T-cell (primary cell): ENCODE data around the gene ABCA13. TPM values are rescaled to one million over a fixed set of nuclear protein-coding genes. Genes with fewer than 3 reads are reported as not detected.

ENCODE experiments used
- ATAC-seq, 4 experiments: fragments of 200-7000 bp in 3 of 4; fragments of 150-1000 bp in 1 of 4; cut with Tn5 transposase; replicated peaks in 1 of 4; 1 replicate in 3 of 4; 2 replicates in 1 of 4; pipeline ENCODE4 v1.10.0; 2021; ENCODE audit warnings: moderate library complexity in 3 of 4, mild to moderate bottlenecking in 2 of 4, moderate number of reproducible peaks in 1 of 4
- CTCF ChIA-PET, 2 donors: fragments of 300-600 bp; sonication (Branson Sonifier 250); formaldehyde crosslinking; loops; one replicate each; lab custom pipeline; 2022; ENCODE audit warnings: antibody characterized with exemption in 2 of 2; lab: Charles Lee
- POLR2A ChIA-PET, 2 donors: fragments of 300-600 bp; sonication (Branson Sonifier 250); formaldehyde crosslinking; loops; one replicate each; lab custom pipeline; 2022; ENCODE audit warnings: antibody characterized with exemption in 2 of 2; lab: Charles Lee
- DNase-seq, 35 experiments: peaks; one replicate each; pipeline versions ENCODE4 v3.0.0 to v3.0.0-alpha.2; 2013 to 2023
- H3K27ac ChIP-seq: one replicate; pipeline ENCODE4 v1.5.1; 2013; ENCODE audit warnings: low read length
- H3K27me3 ChIP-seq, 2 experiments: replicated peaks in 1 of 2; 1 replicate in 1 of 2; 2 replicates in 1 of 2; pipeline versions ENCODE4 v1.6.1 to v1.7.0; 2013; ENCODE audit warnings: low read length in 1 of 2, mixed read lengths in 1 of 2; ENCODE audit not compliant: control insufficient read depth in 2 of 2, insufficient read depth in 2 of 2; ENCODE audit errors: extremely low read depth in 1 of 2
- H3K36me3 ChIP-seq, 2 donors: 1 replicate in 1 of 2; 2 replicates in 1 of 2; pipeline versions ENCODE4 v1.6.1 to v1.7.0; 2013; ENCODE audit warnings: low read length in 1 of 2; ENCODE audit not compliant: control insufficient read depth in 2 of 2, insufficient read depth in 1 of 2; ENCODE audit errors: extremely low read depth in 1 of 2
- H3K4me1 ChIP-seq, 2 experiments: 1 replicate in 1 of 2; 2 replicates in 1 of 2; pipeline versions ENCODE4 v1.6.1 to v1.7.0; 2013; ENCODE audit warnings: low read length in 2 of 2, mixed read lengths in 1 of 2; ENCODE audit not compliant: insufficient read depth in 2 of 2, control insufficient read depth in 1 of 2; ENCODE audit errors: extremely low read depth in 1 of 2
- H3K4me3 ChIP-seq, 2 donors: 1 replicate in 1 of 2; 2 replicates in 1 of 2; pipeline versions ENCODE4 v1.5.1 to v1.7.0; 2013; ENCODE audit warnings: mild to moderate bottlenecking in 2 of 2, low read length in 1 of 2, moderate library complexity in 1 of 2; ENCODE audit not compliant: control insufficient read depth in 1 of 2; ENCODE audit errors: extremely low read depth in 1 of 2
- H3K9me3 ChIP-seq: 2 replicates; pipeline ENCODE4 v1.7.0; 2013
- H3K27ac Mint-ChIP-seq, 2 donors: one replicate each; pipeline ENCODE4 v1.8.0; 2020 to 2021; ENCODE audit warnings: mild to moderate bottlenecking in 2 of 2, mixed read lengths in 2 of 2
- H3K27me3 Mint-ChIP-seq, 2 donors: one replicate each; pipeline ENCODE4 v1.8.0; 2021 to 2022; ENCODE audit warnings: mixed read lengths in 2 of 2
- H3K36me3 Mint-ChIP-seq: one replicate; pipeline ENCODE4 v1.8.0; 2021; ENCODE audit warnings: mixed read lengths
- H3K4me1 Mint-ChIP-seq, 3 donors: one replicate each; pipeline ENCODE4 v1.8.0; 2020 to 2022; ENCODE audit warnings: mixed read lengths in 3 of 3, mild to moderate bottlenecking in 1 of 3
- H3K4me3 Mint-ChIP-seq, 3 donors: one replicate each; pipeline ENCODE4 v1.8.0; 2020 to 2022; ENCODE audit warnings: mild to moderate bottlenecking in 3 of 3, mixed read lengths in 3 of 3, moderate library complexity in 3 of 3
- H3K9me3 Mint-ChIP-seq, 3 donors: one replicate each; pipeline ENCODE4 v1.8.0; 2020 to 2022; ENCODE audit warnings: mixed read lengths in 3 of 3
- WGBS: methylation state at CpG from one replicate; pipeline ENCODE4 v1.1.5; 2013; ENCODE audit warnings: missing lambda C conversion rate; ENCODE audit not compliant: insufficient coverage; 5-methylcytosine and 5-hydroxymethylcytosine counted together
- total RNA-seq, 35 experiments: library from RNA in 6 of 35; stranded (reverse) in 6 of 35; fragments of 120-200 nt in 1 of 35; gene quantifications; one replicate each; pipeline versions ENCODE4 v1.2.1 to v1.2.4 and lab custom pipeline; 2013 to 2026

Gene ABCA13
- total RNA-seq, 5 donors from 2014 or later (not counting 1 experiment from before 2014, with no cell fraction given) = 0.22 TPM; not detected in 4

GRCh38 chr7:48295296-48295971 lies 124.2 kb downstream of the ABCA13 start:
- ChIA-PET POLR2A (no interaction called here), CTCF (no interaction called here)
- no peaks in the 10 kb centered on the region for H3K9me3 Mint-ChIP-seq
- no peaks in the 10 kb centered on the region for H3K4me1 Mint-ChIP-seq
- Histone ChIP-seq H3K27me3 (peaks cover 0 to 4% of the 10 kb centered on the region in 2 experiments), H3K4me1 (no peaks in the 10 kb centered on the region), H3K9me3 (no peaks in the 10 kb centered on the region), H3K36me3 (no peaks in the 10 kb centered on the region), H3K27ac (no peak overlapping the region), H3K4me3 (no peak overlapping the region)
- WGBS = 97% methylated on average over 4 of the region's 7 CpGs
- H3K36me3 Mint-ChIP-seq = no peaks in the 10 kb centered on the region
- no peak overlapping the region for H3K27ac Mint-ChIP-seq
- peaks cover 3 to 8% of the 10 kb centered on the region in 2 donors for H3K27me3 Mint-ChIP-seq
- ATAC-seq = no peak
- no peak for DNase-seq
- H3K4me3 Mint-ChIP-seq = no peak overlapping the region

DNA sequence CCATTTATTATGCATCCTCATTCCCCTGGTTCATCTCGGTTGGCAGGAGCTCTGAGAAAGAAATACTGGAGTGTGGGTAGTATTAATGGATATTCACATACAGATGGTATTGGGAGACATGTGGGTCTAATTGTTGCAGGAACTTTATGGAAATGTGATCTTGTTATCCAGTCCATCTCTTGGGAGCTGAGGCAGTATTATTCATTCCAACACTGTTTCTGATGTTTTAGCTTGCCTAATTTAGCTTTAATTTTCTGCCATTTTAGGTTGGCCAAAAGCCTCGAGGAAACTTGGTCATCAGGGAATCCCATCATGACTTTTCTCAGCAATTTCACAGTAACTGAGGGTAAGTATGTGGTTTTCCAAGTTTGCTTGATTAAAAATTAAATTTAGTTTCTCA lies 125.7 kb downstream of the ABCA13 start:
- no peak overlapping the region for H3K27ac Mint-ChIP-seq
- H3K4me1 ChIP-seq = no peaks in the 10 kb centered on the region
- no peak overlapping the region for H3K4me3 ChIP-seq
- WGBS = no CpG with 5 or more reads among the region's 2 CpGs
- H3K27me3 ChIP-seq = no peaks in the 10 kb centered on the region
- H3K36me3 Mint-ChIP-seq = no peaks in the 10 kb centered on the region
- H3K27ac ChIP-seq = no peak overlapping the region
- H3K27me3 Mint-ChIP-seq = peaks cover 3 to 6% of the 10 kb centered on the region in 2 donors
- CTCF ChIA-PET = interaction anchor here in 1 of 2 donors (0.7 kb wide), 1 partner anchor 9 kb away, joined by 3 read pairs; no protein-coding TSS in a partner anchor
- no peaks in the 10 kb centered on the region for H3K9me3 ChIP-seq
- ATAC-seq (no peak), DNase-seq (no peak)
- POLR2A ChIA-PET = interaction anchor here (0.5 to 0.7 kb wide), 3 partner anchors 39 to 1814 kb away, joined by 3 to 4 read pairs (median 3); no protein-coding TSS in a partner anchor
- H3K4me3 Mint-ChIP-seq = no peak overlapping the region
- no peaks in the 10 kb centered on the region for H3K9me3 Mint-ChIP-seq
- H3K4me1 Mint-ChIP-seq = no peaks in the 10 kb centered on the region
- no peaks in the 10 kb centered on the region for H3K36me3 ChIP-seq

DNA sequence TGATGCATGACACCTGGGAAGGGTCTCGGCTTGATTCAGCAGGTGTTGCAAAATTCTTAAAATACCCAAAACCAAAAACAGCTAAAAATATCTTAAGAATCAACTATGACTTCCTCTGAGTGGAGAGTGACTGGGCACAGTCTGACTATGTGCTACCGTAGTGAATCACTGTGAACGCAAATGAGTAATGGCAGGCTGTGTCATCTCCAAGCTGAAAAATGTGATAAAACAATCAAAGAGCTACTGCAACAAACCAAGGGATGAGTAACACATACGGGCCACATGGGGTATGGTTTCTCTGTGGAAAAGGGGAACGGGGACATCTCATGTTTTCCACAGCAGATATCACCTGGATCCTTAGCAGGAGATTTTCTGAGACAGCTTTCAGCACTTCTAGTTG lies 127.5 kb downstream of the ABCA13 start:
- Mint-ChIP-seq H3K4me3 (no peak overlapping the region), H3K27ac (no peak overlapping the region), H3K9me3 (no peaks in the 10 kb centered on the region), H3K36me3 (no peaks in the 10 kb centered on the region), H3K27me3 (peaks cover 3% of the 10 kb centered on the region in 2 donors), H3K4me1 (no peaks in the 10 kb centered on the region)
- Histone ChIP-seq H3K4me1 (no peaks in the 10 kb centered on the region), H3K36me3 (no peaks in the 10 kb centered on the region), H3K9me3 (no peaks in the 10 kb centered on the region), H3K27me3 (no peaks in the 10 kb centered on the region), H3K4me3 (no peak overlapping the region), H3K27ac (no peak overlapping the region)
- ATAC-seq (no peak), DNase-seq (no peak)
- 20% methylated on average over 1 of the region's 5 CpGs for WGBS
- POLR2A ChIA-PET = no interaction called here
- CTCF ChIA-PET = no interaction called here

DNA sequence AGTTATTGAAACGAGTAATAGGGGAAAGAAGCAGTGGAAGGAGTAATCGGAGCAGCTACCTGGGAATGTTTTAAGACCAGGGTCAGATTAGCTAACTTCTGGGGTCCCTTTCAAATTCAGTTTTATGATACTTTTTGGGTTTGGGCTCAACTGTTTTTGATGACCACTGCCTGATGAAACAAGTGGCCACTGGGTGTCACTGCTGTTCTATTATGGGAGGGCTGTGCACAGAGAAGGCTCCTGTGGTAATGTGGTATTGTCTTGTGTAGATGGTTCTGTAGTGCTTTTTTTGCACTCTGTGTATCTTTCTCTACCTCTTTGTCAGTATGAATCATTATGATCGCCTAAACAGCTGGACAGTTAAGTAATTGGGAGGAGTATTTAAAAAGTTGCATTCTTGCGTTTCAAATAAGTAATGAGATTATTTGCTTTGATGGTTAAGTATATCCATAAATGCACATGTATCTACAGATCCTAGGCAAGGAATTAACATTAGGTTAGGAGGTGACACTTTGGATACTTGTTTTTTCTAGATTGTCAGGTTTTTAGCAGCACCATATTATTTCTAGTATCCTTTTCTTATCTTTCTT lies 128.4 kb downstream of the ABCA13 start:
- CTCF ChIA-PET = no interaction called here
- H3K4me1 Mint-ChIP-seq = no peaks in the 10 kb centered on the region
- 86% methylated on average over 2 of the region's 4 CpGs for WGBS
- H3K9me3 ChIP-seq = no peaks in the 10 kb centered on the region
- H3K36me3 Mint-ChIP-seq = no peaks in the 10 kb centered on the region
- H3K4me1 ChIP-seq = no peaks in the 10 kb centered on the region
- ATAC-seq (no peak), DNase-seq (peak in 5 of 35 experiments; percentile 1 to 18 (median 3))
- H3K27ac Mint-ChIP-seq = no peak overlapping the region
- no peak overlapping the region for H3K27ac ChIP-seq
- POLR2A ChIA-PET = no interaction called here
- H3K27me3 Mint-ChIP-seq = peaks cover 3% of the 10 kb centered on the region in 2 donors
- no peaks in the 10 kb centered on the region for H3K9me3 Mint-ChIP-seq
- H3K36me3 ChIP-seq = no peaks in the 10 kb centered on the region
- H3K27me3 ChIP-seq = no peaks in the 10 kb centered on the region
- H3K4me3 Mint-ChIP-seq = no peak overlapping the region
- no peak overlapping the region for H3K4me3 ChIP-seq

- Histone ChIP-seq H3K36me3 (no peaks in the 10 kb centered on the region), H3K4me1 (no peaks in the 10 kb centered on the region), H3K4me3 (no peak overlapping the region), H3K27ac (no peak overlapping the region), H3K27me3 (no peaks in the 10 kb centered on the region), H3K9me3 (no peaks in the 10 kb centered on the region)
- 17% methylated on average over 1 of the region's 2 CpGs for WGBS
- H3K4me1 Mint-ChIP-seq = no peaks in the 10 kb centered on the region
- H3K9me3 Mint-ChIP-seq = no peaks in the 10 kb centered on the region
- no peak for ATAC-seq
- H3K4me3 Mint-ChIP-seq = no peak overlapping the region
- no peak for DNase-seq
- ChIA-PET CTCF (no interaction called here), POLR2A (no interaction called here)
- H3K27me3 Mint-ChIP-seq = peaks cover 3% of the 10 kb centered on the region in 2 donors
- H3K27ac Mint-ChIP-seq = no peak overlapping the region
- no peaks in the 10 kb centered on the region for H3K36me3 Mint-ChIP-seq
These were observed 129.0 kb downstream of the ABCA13 start for GRCh38 chr7:48300301-48300700.

DNA sequence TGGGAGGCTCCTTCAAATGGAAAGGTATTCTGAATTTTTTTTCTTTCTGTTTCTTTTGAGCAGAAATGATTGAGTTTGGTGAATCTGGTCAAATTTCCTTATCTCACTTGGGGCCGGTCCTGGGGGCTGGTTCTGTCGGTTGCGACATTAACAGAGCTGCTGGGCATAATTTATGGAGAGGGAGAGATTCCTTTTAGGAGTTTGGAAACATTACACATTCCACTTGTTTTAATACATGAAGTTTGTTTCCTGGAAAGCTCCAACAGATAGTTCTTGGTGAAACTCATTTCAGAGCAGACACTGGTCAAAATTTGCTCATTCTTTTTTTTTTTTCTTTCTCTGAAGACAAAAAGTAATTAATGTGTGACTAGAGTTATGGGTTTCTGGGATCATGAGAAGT lies 129.9 kb downstream of the ABCA13 start:
- Mint-ChIP-seq H3K4me1 (no peaks in the 10 kb centered on the region), H3K36me3 (no peaks in the 10 kb centered on the region), H3K27me3 (peaks cover 3 to 4% of the 10 kb centered on the region in 2 donors), H3K27ac (no peak overlapping the region), H3K9me3 (no peaks in the 10 kb centered on the region), H3K4me3 (no peak overlapping the region)
- Histone ChIP-seq H3K27ac (no peak overlapping the region), H3K4me3 (no peak overlapping the region), H3K9me3 (no peaks in the 10 kb centered on the region), H3K27me3 (peaks cover 0 to 2% of the 10 kb centered on the region in 2 experiments), H3K4me1 (no peaks in the 10 kb centered on the region), H3K36me3 (no peaks in the 10 kb centered on the region)
- ChIA-PET POLR2A (no interaction called here), CTCF (no interaction called here)
- no CpG with 5 or more reads among the region's 3 CpGs for whole genome bisulfite sequencing
- DNase-seq (no peak), ATAC-seq (no peak)
